NB4 (cell line): ENCODE measurements around the gene CYP4F11.

ENCODE experiments used
- CTCF ChIP-seq: IDR thresholded peaks from one replicate; pipeline ENCODE4 v1.5.1; 2012; ENCODE audit warnings: low read depth, low read length
- MAX ChIP-seq: IDR thresholded peaks from 2 replicates; pipeline ENCODE4 v1.6.1; 2011; ENCODE audit warnings: low read depth, low read length
- POLR2A ChIP-seq: IDR thresholded peaks from 2 replicates; pipeline ENCODE4 v1.6.1; 2011; ENCODE audit warnings: mild to moderate bottlenecking; ENCODE audit not compliant: insufficient read length; ENCODE audit errors: extremely low read depth

- TF ChIP-seq POLR2A, result no peak
- no peak for TF ChIP-seq CTCF
- TF ChIP-seq MAX, result no peak
Observed at GRCh38 chr19:15892012-15892411, 42.3 kb downstream of the CYP4F11 start.
